ENCODE measurements around the gene IFITM1.

- no peak for TF ChIP-seq CTCF (conservative IDR thresholded peaks at IDR 0.05 in 1 of 2, IDR thresholded peaks at IDR 0.05 in 1 of 2; ENCODE audit: extremely low read depth in 1 of 2, insufficient read depth in 1 of 2, low read depth in 1 of 2, low read length in 2 of 2)
- peak; percentile 39 for TF ChIP-seq EZH2 (IDR thresholded peaks at IDR 0.05; ENCODE audit: borderline replicate concordance, low read length)
Measured at GRCh38 chr11:357582-357981, 43.7 kb downstream of the IFITM1 start.
